ENCODE data around the gene GPC6. TPM values are rescaled to one million over a fixed set of nuclear protein-coding genes. Genes with fewer than 3 reads are reported as not detected.

Gene GPC6
- total and polyA plus RNA-seq, 12 donors = 0.15 to 5.4 (median 2.5) TPM

DNA sequence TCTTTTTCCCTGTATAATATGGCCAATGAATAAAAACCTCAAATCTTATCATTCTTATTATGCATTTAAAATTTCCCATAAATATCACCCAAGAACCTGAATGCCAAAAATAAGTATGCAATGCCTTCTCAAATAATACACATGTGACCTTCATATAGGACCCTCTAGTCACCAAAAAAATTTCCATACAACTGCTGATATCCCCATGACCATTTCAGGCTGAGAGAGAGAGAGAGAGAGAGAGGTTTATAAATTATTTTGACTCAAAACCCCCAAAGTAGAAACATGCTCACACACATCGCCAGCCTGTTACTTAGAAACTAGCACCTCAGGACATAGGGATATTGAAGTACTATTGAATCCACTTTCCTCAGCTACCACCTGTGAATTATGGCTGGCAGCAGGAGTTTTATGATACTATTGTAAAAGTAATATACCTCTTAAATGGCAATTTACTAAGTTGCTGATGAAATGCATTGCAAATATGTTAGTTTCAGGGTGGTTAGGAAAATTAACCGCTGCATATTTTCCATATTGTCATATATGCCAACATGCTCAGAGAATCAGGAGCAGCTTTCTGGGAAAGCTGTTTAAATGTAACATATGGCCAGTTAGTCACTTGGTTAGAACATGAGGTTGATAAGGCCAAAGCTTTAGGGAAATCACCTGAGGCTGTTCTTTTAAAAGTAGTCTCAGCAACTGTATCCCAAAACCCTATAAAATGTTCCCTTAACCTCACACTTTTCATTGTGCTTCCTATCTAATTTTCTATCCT is 1022.0 kb downstream of the GPC6 start:
- WGBS, 2 donors = 93 to 98% methylated on average over 2 of the region's 2 CpGs
- Histone ChIP-seq H3K27me3 (no peaks in the 10 kb centered on the region), H3K27ac (no peak overlapping the region), H3K36me3 (no peaks in the 10 kb centered on the region), H3K9me3 (peaks cover 0 to 24% (median 9%) of the 10 kb centered on the region in 11 donors), H3K4me3 (no peak overlapping the region), H3K4me1 (no peaks in the 10 kb centered on the region)
- TF ChIP-seq, protein P1, sequence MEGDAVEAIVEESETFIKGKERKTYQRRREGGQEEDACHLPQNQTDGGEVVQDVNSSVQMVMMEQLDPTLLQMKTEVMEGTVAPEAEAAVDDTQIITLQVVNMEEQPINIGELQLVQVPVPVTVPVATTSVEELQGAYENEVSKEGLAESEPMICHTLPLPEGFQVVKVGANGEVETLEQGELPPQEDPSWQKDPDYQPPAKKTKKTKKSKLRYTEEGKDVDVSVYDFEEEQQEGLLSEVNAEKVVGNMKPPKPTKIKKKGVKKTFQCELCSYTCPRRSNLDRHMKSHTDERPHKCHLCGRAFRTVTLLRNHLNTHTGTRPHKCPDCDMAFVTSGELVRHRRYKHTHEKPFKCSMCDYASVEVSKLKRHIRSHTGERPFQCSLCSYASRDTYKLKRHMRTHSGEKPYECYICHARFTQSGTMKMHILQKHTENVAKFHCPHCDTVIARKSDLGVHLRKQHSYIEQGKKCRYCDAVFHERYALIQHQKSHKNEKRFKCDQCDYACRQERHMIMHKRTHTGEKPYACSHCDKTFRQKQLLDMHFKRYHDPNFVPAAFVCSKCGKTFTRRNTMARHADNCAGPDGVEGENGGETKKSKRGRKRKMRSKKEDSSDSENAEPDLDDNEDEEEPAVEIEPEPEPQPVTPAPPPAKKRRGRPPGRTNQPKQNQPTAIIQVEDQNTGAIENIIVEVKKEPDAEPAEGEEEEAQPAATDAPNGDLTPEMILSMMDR (IDR thresholded peaks at IDR 0.05) = no peak
- ATAC-seq (no peak), DNase-seq (no peak)
- intact Hi-C loops (cut with DNase I) = no loop called here

GRCh38 chr13:94249512-94249911 is 1022.9 kb downstream of the GPC6 start:
- WGBS, 2 donors = 64 to 66% methylated on average over 1 of the region's 1 CpG
- Histone ChIP-seq H3K9me3 (peaks cover 0 to 24% (median 9%) of the 10 kb centered on the region in 11 donors), H3K4me3 (no peak overlapping the region), H3K27me3 (no peaks in the 10 kb centered on the region), H3K27ac (no peak overlapping the region), H3K36me3 (no peaks in the 10 kb centered on the region), H3K4me1 (no peaks in the 10 kb centered on the region)
- TF ChIP-seq, protein P1 (IDR thresholded peaks at IDR 0.05) = no peak
- intact Hi-C loops (cut with DNase I) = no loop called here
- ATAC-seq = no peak
- no peak for DNase-seq

DNA sequence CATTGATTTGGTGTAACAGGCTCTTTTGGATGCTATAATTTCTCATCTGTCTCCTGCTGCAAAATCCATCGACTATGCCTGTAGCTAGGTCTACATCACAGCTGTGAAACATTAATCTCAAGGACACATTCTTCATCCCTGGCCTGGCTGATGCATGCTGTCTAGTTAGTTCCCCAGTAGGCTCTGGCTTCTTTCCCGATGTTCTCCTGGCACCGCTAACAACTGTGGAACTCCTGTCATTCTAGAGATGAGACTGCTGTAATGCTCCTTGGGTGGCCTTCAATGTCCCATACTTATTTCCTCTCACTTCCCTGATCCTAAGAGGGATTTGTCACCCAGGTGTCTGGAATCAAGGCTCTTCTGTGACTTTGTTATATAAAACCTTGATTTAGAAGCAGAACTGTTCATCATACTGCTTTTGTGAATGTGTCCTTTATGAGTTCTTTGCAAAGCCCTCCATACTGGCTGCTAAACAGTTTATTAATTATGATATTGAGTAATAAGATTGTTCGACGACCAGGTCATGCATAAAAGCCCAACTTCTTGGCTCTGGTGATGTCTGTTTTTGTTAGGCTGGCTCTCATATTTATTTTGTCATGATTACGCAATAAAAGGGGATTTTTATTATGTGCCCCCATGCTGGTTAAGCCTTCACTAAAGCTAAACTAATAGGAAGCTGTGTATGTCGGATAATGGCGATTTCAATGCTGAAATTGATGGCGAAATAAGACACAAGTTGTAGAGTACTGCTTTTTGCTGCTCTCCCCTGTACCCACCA is 1025.4 kb downstream of the GPC6 start:
- intact Hi-C loops (cut with DNase I) = no loop called here
- H3K9me3 ChIP-seq = peaks cover 0 to 5% (median 0%) of the 10 kb centered on the region in 11 donors
- H3K4me1 ChIP-seq = no peaks in the 10 kb centered on the region
- no peak overlapping the region for H3K4me3 ChIP-seq
- 52 to 61% methylated on average over 9 of the region's 9 CpGs for WGBS, 2 donors
- TF ChIP-seq, protein P1 (IDR thresholded peaks at IDR 0.05) = no peak
- DNase-seq (peak in 1 of 2 donors; percentile 4), ATAC-seq (peak in 3 of 8 donors; percentile 55 to 77 (median 74))
- no peaks in the 10 kb centered on the region for H3K27me3 ChIP-seq
- H3K36me3 ChIP-seq = no peaks in the 10 kb centered on the region
- H3K27ac ChIP-seq = no peak overlapping the region

DNA sequence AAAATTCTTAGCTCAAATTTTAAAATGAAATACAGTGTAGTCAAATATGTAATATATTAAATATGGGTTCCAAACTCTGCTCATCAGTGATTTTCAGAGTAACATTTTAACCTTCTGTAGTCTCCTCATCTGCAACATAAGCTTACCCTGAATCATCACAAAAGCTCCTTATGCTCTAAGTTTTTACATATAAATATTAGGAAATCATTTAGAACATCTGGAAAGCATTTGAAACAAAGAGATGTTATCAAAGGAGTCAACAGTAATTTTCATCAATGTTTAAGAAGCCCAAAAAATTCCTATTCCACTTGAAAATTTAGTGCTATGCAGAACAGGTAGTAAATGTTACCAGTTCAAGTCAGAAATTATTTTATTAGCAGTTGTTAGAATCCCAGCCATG is 1028.1 kb downstream of the GPC6 start:
- Histone ChIP-seq H3K36me3 (no peaks in the 10 kb centered on the region), H3K4me1 (no peaks in the 10 kb centered on the region), H3K27me3 (no peaks in the 10 kb centered on the region), H3K4me3 (no peak overlapping the region), H3K9me3 (no peaks in the 10 kb centered on the region), H3K27ac (no peak overlapping the region)
- ATAC-seq = no peak
- TF ChIP-seq, protein P1 (IDR thresholded peaks at IDR 0.05) = no peak
- intact Hi-C loops (cut with DNase I) = no loop called here
- DNase-seq = no peak

Measured in heart right ventricle (tissue), 16 donors.